K562 (cell line): ENCODE measurements around the gene RNU11. TPM values are rescaled to one million over a fixed set of nuclear protein-coding genes. Genes with fewer than 3 reads are reported as not detected.

Experiments
- BHLHE40 ChIP-seq: IDR thresholded peaks from 2 replicates; pipeline ENCODE4 v1.6.1; 2011; ENCODE audit warnings: low read length, improper control_type of control experiment
- EZH2 ChIP-seq: IDR thresholded peaks from 2 replicates; pipeline ENCODE4 v1.6.1; 2012; ENCODE audit warnings: low read depth, mild to moderate bottlenecking, inconsistent platforms, low read length, borderline replicate concordance
- HDAC6 ChIP-seq: IDR thresholded peaks from 2 replicates; pipeline ENCODE4 v1.6.1; 2012; ENCODE audit warnings: low read depth, mild to moderate bottlenecking, control low read depth, inconsistent platforms, low read length, moderate library complexity
- JUNB ChIP-seq: fragments of 450-650 bp; formaldehyde crosslinking; conservative IDR thresholded peaks from 2 replicates; pipeline ENCODE4 v1.4.0; 2020; ENCODE audit warnings: mild to moderate bottlenecking
- MECOM ChIP-seq: fragments of 250-450 bp; sonication (Bioruptor Pico); IDR thresholded peaks from 2 replicates; pipeline ENCODE4 v1.8.0; 2022; ENCODE audit warnings: inconsistent platforms
- NR2C2 ChIP-seq, 2 experiments: fragments of 200-800 bp in 1 of 2; sonication (Bioruptor generic) in 1 of 2; sonication (generic) in 1 of 2; formaldehyde crosslinking in 1 of 2; IDR thresholded peaks; 2 replicates each; pipeline versions ENCODE4 v1.6.1 to v1.8.0; 2016 to 2022; ENCODE audit warnings: mild to moderate bottlenecking in 1 of 2, missing compliant biosample characterization in 1 of 2, missing genetic modification characterization in 1 of 2, missing genetic modification reagents in 1 of 2
- PHB2 ChIP-seq: fragments of 450-650 bp; IDR thresholded peaks from 2 replicates; pipeline ENCODE4 v1.6.1; 2017; ENCODE audit warnings: low read depth
- SAFB2 ChIP-seq: fragments of 200-400 bp; formaldehyde crosslinking; IDR thresholded peaks from 2 replicates; pipeline ENCODE4 v1.6.1; 2018; ENCODE audit warnings: borderline replicate concordance, low read length, low read depth, moderate library complexity; ENCODE audit not compliant: severe bottlenecking
- SMARCC2 ChIP-seq: fragments of 450-650 bp; IDR thresholded peaks from 2 replicates; pipeline ENCODE4 v1.6.1; 2017; ENCODE audit warnings: antibody characterized with exemption, moderate library complexity, mild to moderate bottlenecking, low read depth
- SRSF3 ChIP-seq: fragments of 200-400 bp; formaldehyde crosslinking; IDR thresholded peaks from 2 replicates; pipeline ENCODE4 v1.6.1; 2016; ENCODE audit warnings: mild to moderate bottlenecking, low read length, moderate library complexity; ENCODE audit not compliant: insufficient read depth
- TCFL5 ChIP-seq: fragments of 250-450 bp; sonication (Bioruptor Pico); conservative IDR thresholded peaks from 2 replicates; pipeline ENCODE4 v1.6.1; 2021; ENCODE audit warnings: mild to moderate bottlenecking, moderate library complexity, matching md5 sums
- ZBTB17 ChIP-seq: fragments of 450-650 bp; formaldehyde crosslinking; IDR thresholded peaks from 2 replicates; pipeline ENCODE4 v1.4.0; 2020; ENCODE audit warnings: mild to moderate bottlenecking
- polyA plus RNA-seq, 8 experiments: library from polyadenylated mRNA; depleted of rRNA in 4 of 8; stranded (reverse) in 5 of 8; unstranded in 3 of 8; fragments of >200 nt; fragmentation: Nextera tagmentation in 2 of 8; fragmentation: Illumina TruSeq in 1 of 8; extraction: Ambion mirVana in 2 of 8; extraction: Trizol in 1 of 8; gene quantifications; 2 replicates each; pipeline versions ENCODE4 v1.2.1 to v1.2.3, GENCODE V29; 2011 to 2014; ENCODE audit warnings: inconsistent platforms in 1 of 8, missing spikeins in 1 of 8
- total RNA-seq, 7 experiments: library from RNA; depleted of rRNA in 6 of 7; stranded (reverse); fragments of >200 nt in 6 of 7; fragmentation: Illumina TruSeq in 2 of 7; extraction: Trizol in 2 of 7; gene quantifications; 2 replicates each; pipeline versions ENCODE4 v1.2.1 to v1.2.3, GENCODE V29; 2011 to 2021; ENCODE audit warnings: low replicate concordance in 1 of 7
- TF ChIP-seq, protein P1 (sequence below), 2 experiments: IDR thresholded peaks in 1 of 2; conservative IDR thresholded peaks in 1 of 2; 2 replicates each; pipeline ENCODE4 v1.6.1; 2016; ENCODE audit warnings: low read depth in 2 of 2, mild to moderate bottlenecking in 1 of 2, missing compliant biosample characterization in 1 of 2, missing genetic modification characterization in 1 of 2, moderate library complexity in 1 of 2
- TF ChIP-seq, protein P2 (sequence below): fragments of 450-650 bp; formaldehyde crosslinking; IDR thresholded peaks from 2 replicates; pipeline ENCODE4 v1.4.0; 2020; ENCODE audit warnings: mild to moderate bottlenecking, mixed read lengths
- TF ChIP-seq, protein P3 (sequence below): fragments of 450-650 bp; IDR thresholded peaks from 2 replicates; pipeline ENCODE4 v1.6.1; 2018; ENCODE audit not compliant: partially characterized antibody
- TF ChIP-seq, protein P4 (sequence below): fragments of 250-450 bp; sonication (Bioruptor Pico); IDR thresholded peaks from 2 replicates; pipeline ENCODE4 v1.5.0; 2021; ENCODE audit warnings: mild to moderate bottlenecking, moderate library complexity

RNU11 gene
- total and polyA plus RNA-seq, 9 of the 15 experiments (the other 6 are each of a cell fraction or from before 2014, with no cell fraction given), result not detected

DNA sequence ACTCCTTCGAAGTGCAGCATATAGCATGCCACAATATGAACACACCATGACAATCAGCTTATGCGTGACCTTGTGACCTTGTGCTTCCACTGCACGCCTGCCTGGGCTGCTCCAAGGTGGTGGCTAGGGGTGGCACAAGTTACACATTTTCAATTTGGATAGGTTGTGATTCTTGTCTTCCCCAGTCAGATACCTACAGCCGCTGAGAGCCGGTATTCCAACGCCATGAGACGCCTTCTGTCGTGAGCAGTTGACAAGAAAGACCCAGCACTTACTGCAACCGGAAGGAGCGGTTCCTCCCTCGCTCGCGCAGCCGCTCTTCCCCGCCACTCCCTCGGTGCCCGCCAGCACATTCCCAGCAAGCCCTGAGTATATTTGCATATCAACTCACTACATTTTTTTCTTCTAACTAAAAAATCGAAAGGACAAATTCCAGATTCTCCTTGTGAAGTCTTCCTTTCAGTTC lies 359 bp upstream of the RNU11 start (continued):
- no peak for TF ChIP-seq SAFB2
- TF ChIP-seq EZH2, result no peak
- TF ChIP-seq ZBTB17, result no peak
- TF ChIP-seq TCFL5, result 0 out of 2 replicates have a peak, but pooled peaks have one; percentile 10
- TF ChIP-seq JUNB (CRISPR knock-in tag), result no peak
- TF ChIP-seq, protein P1, sequence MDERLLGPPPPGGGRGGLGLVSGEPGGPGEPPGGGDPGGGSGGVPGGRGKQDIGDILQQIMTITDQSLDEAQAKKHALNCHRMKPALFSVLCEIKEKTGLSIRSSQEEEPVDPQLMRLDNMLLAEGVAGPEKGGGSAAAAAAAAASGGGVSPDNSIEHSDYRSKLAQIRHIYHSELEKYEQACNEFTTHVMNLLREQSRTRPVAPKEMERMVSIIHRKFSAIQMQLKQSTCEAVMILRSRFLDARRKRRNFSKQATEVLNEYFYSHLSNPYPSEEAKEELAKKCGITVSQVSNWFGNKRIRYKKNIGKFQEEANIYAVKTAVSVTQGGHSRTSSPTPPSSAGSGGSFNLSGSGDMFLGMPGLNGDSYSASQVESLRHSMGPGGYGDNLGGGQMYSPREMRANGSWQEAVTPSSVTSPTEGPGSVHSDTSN (CRISPR knock-in tag; IDR thresholded peaks at IDR 0.05; ENCODE audit: low read depth), result no peak
- TF ChIP-seq, protein P1 (tag; conservative IDR thresholded peaks at IDR 0.05; ENCODE audit: low read depth), result peak; percentile 45
- TF ChIP-seq PHB2, result no peak
- TF ChIP-seq, protein P2, sequence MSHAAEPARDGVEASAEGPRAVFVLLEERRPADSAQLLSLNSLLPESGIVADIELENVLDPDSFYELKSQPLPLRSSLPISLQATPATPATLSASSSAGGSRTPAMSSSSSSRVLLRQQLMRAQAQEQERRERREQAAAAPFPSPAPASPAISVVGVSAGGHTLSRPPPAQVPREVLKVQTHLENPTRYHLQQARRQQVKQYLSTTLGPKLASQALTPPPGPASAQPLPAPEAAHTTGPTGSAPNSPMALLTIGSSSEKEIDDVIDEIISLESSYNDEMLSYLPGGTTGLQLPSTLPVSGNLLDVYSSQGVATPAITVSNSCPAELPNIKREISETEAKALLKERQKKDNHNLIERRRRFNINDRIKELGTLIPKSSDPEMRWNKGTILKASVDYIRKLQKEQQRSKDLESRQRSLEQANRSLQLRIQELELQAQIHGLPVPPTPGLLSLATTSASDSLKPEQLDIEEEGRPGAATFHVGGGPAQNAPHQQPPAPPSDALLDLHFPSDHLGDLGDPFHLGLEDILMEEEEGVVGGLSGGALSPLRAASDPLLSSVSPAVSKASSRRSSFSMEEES (CRISPR knock-in tag), result no peak
- peak; percentile 85 for TF ChIP-seq MECOM (CRISPR knock-in tag)
- TF ChIP-seq BHLHE40, result peak; percentile 68
- no peak for TF ChIP-seq SRSF3
- no peak for TF ChIP-seq HDAC6
- TF ChIP-seq, protein P3, sequence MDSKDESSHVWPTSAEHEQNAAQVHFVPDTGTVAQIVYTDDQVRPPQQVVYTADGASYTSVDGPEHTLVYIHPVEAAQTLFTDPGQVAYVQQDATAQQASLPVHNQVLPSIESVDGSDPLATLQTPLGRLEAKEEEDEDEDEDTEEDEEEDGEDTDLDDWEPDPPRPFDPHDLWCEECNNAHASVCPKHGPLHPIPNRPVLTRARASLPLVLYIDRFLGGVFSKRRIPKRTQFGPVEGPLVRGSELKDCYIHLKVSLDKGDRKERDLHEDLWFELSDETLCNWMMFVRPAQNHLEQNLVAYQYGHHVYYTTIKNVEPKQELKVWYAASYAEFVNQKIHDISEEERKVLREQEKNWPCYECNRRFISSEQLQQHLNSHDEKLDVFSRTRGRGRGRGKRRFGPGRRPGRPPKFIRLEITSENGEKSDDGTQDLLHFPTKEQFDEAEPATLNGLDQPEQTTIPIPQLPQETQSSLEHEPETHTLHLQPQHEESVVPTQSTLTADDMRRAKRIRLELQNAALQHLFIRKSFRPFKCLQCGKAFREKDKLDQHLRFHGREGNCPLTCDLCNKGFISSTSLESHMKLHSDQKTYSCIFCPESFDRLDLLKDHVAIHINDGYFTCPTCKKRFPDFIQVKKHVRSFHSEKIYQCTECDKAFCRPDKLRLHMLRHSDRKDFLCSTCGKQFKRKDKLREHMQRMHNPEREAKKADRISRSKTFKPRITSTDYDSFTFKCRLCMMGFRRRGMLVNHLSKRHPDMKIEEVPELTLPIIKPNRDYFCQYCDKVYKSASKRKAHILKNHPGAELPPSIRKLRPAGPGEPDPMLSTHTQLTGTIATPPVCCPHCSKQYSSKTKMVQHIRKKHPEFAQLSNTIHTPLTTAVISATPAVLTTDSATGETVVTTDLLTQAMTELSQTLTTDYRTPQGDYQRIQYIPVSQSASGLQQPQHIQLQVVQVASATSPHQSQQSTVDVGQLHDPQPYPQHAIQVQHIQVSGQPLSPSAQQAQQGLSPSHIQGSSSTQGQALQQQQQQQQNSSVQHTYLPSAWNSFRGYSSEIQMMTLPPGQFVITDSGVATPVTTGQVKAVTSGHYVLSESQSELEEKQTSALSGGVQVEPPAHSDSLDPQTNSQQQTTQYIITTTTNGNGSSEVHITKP, result peak; percentile 95
- TF ChIP-seq, protein P4, sequence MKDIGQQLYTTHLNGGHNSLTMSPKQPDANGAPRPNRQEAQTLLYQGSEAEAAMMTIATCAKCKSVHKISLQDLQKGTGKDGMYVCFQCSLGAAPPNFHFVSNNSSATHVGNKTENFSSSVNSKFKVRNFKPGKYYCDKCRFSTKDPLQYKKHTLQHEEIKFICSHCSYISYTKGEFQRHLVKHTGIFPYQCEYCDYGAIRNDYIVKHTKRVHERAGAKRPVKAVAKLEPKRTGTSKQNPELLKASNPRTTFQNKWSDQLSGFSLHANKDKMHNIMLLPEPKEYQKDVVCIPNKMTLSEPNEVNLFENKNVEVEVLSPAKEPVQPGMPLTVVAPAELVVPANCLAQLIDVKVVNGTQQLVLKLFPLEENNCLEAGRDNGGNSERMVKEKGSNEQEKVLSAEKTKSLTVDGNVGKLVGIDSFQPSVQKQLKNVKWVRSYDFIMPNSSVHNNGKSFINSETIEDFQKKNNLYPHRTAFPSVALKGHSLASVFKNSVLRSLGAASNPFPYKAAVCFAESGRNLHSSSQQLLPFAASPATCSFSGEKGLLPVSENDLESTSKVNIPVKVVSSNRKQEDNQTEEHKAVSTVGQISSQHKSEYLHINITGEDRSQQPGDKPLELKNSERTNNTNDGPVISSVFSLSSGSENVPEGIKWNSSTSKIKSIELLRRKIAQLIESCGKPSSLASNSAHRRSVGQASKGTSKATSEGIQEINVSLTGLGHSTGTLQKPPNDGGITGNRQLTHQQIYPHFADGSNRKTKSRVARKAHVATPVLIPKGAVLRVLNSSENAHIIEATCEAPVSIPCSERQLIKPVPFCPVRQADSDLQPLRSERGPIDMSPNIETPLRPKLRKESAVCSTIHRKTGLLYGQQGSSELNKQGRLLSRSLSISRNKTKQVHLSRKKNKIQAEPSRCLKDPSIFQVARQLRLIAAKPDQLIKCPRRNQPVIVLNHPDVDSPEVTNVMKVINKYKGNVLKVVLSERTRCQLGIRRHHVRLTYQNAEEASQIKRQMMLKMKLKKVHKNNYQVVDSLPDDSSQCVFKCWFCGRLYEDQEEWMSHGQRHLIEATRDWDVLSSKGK (CRISPR knock-in tag), result no peak
- TF ChIP-seq SMARCC2, result peak; percentile 80
- peak; percentile 86; the same call in 1 of the 2 replicates for TF ChIP-seq NR2C2 (CRISPR knock-in tag; IDR thresholded peaks at IDR 0.05)
- peak; percentile 95 for TF ChIP-seq NR2C2 (tag; IDR thresholded peaks at IDR 0.05)
